ENCODE results near the gene KXD1.
"Not testable (repeated sequence)": the region's sequence is repeated elsewhere in the genome, so short reads cannot be mapped to it uniquely, and the experiment has no call there.

KXD1 gene

GRCh38 chr19:18557411-18558201, at the start of gene KXD1:
TSS of gene KXD1 (plus strand) at chr19:18557870. CDS start at chr19:18562057, 4,187 bp downstream.
- DNase-seq = peak; percentile 29 to 88

GRCh38 chr19:18508585-18508984, 49.1 kb upstream of the KXD1 start:
- no peak for DNase-seq

DNA sequence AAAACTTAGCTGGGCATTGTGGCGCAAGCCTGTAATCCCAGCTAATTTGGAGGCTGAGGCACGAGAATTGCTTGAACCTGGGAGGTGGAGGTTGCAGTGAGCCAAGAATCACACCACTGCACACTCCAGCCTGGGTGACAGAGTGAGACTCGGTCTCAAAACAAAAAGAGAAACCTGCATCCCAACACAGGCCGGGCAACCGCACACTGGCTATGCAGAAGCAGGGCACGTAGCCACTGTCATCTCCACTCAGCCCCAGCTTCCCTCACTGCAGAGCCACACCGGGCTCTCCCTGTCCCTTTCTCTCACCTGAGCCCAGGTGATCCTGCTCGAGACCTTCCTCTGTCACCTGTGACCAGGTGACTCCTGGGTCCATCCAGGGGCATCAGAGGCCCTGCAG, 47.5 kb upstream of the KXD1 start:
- no peak for DNase-seq

DNA sequence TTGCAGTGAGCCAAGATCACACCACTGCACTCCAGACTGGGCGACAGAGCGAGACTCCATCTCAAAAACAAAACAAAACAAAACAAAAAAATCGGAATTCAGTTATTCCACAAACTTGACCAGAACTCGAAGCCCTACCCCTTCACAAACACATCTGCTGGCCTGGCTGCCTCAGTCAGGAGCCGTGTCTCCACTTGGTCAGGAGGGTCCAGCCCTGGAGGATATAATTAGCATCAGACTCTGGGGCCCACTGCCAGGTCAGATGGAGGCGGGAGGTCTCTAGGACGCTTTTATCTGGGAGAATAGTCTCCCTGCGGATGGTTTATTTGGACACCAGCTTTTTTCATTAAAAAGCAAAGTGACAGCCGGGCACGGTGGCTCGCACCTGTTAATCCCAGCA, 43.8 kb upstream of the KXD1 start:
- DNase-seq = no peak

DNA sequence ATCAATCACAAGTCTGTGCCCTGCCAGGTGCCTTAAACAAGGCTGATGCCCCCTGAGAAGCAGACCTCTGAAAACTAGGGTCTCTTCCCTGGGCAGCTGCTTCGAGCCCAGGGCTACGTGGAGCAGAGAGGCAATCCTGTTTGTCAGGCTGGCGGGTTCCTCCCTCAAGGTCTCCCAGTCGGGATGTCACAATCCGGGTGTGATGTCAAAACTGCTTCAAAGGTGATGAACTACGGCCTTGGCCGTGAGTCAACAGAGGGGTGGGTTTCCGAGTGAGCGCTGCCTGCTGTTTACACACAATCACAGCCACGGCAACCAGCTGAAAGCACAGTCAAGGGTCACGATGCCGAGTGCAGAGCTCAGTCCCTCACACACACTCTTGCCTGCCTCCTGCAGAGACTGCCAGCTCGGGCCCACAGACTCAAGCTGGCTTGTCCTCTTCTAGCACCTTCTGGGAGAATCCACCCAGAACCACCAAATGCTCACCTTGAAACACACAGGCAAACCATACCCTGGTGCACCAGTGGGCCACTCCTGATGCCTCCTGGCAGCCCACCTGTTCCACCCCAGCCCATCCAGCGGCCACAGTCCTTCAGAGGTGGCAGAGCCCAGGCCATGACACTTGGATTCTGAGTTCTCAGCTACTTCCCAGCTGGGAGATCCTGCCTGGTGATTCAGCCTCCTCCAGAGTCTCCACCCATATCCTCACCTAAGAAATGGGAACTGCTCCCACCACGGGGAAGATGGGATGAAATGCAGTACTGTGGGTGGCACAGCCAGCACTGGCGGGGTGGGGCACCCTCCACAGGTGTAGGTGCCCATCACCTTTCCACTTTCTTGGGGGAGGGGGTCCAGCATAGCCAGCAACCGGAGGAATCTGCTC, 42.6 kb upstream of the KXD1 start:
- DNase-seq = no peak

GRCh38 chr19:18515959-18516358, 41.7 kb upstream of the KXD1 start:
- DNase-seq = no peak

DNA sequence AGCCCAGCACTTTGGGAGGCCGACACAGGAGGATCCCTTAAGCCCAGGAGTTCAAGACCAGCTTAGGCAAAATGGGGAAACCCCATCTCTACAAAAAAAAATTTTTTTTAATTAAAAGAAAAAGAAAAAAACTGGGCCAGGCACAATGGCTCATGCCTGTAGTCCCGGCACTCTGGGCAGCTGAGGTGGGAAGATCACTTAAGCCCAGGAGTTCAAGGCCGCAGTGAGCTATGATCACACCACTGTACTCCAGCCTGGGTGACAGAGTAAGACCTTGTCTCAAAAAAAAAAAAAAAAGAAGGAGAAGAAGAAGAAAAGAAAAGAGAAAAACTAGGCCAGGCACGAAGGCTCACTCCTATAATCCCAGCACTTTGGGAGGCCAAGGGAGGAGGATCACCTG, 40.1 kb upstream of the KXD1 start:
- no peak for DNase-seq

DNA sequence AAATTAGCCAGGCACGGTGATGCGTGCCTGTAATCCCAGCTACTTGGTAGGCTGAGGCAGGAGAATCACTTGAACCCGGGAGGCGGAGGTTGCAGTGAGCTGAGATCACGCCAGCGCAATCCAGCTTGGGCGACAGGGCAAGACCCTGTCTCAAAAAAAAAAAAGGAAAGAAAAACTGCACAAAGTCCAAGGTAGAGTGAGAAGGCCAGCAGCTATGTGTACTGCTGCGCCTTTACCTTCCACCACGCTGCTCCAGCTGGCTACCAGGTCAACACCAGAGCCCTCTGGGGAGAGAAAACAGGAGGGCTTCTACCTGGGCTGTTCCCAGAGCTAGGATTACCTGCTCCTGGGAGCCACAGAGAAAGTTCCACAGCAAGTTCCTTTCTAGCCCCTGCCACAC, 39.0 kb upstream of the KXD1 start:
- no peak for DNase-seq

GRCh38 chr19:18519962-18520847, 37.5 kb upstream of the KXD1 start:
- no peak for DNase-seq

- no peak for DNase-seq
Observed at GRCh38 chr19:18520848-18521691, 36.6 kb upstream of the KXD1 start.

- DNase-seq = no peak
Observed at GRCh38 chr19:18521692-18522123, 36.0 kb upstream of the KXD1 start, which contains the start of gene ELL. TSS of gene ELL (minus strand) at chr19:18522070. CDS start at chr19:18522055, 15 bp downstream.

GRCh38 chr19:18522124-18522861, 35.4 kb upstream of the KXD1 start:
- DNase-seq = peak; percentile 97 to 99

DNA sequence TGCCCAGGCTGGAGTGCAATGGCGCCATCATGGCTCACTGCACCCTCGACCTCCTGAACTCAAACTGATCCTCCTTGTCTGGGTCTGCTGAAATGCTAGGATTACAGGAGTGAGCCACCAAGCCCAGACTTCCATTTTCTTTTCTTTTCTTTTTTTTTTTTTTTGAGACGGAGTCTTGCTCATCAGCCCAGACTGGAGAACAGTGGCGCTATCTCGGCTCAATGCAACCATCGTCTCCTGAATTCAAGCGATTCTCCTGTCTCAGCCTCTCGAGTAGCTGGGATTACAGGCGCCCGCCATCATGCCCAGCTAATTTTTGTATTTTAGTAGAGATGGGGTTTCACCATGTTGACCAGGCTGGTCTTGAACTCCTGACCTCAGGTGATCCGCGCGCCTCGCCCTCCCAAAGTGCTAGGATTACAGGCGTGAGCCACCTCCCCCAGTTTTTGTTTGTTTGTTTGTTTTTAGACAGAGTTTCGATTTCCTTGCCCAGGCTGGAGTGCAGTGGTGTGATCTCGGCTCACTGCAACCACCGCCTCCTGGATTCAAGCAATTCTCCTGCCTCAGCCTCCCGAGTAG, 34.7 kb upstream of the KXD1 start:
- DNase-seq = not testable (repeated sequence)

- no peak for DNase-seq
Observed at GRCh38 chr19:18523841-18524240, 33.8 kb upstream of the KXD1 start.

DNA sequence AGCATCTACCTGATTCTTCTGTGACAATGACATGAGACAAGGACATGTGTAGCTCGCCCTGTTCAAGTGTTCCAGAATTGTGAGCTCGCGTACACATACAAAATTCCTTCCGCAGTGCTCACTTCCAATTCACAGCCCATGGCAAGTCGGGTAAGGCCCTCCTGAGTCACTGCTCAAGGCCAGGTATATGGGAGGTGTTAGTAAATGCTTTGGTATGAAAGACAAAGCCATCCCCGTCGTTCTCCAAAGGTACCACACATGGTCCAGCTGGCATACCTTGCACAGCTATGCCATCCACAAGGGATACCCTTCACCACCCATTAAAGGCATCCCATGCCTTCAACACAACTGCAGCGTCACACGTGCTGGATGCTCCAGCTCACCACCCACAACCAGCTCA, 31.4 kb upstream of the KXD1 start:
- DNase-seq = no peak

DNA sequence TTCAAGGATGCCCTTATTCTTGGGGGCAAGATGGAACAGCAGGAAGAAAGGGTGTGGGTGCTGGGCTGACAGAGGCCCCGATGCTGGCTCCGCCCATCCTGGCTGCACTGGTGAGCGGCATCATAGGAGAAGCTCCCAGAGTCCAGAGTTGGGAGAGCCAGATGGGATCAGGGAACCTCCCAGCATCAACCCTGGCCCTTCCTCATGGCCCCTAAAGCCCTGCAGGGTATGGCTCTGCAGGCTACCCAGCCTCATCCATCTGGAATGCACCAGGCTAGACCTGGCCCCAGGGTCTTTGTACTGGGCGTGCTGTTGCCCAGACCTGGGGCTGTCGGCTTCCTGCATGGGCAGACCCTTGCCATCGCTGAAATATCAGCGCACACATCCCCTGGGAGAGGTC, 27.9 kb upstream of the KXD1 start:
- no peak for DNase-seq

- DNase-seq = no peak
Observed at GRCh38 chr19:18531485-18531884, 26.2 kb upstream of the KXD1 start.

DNA sequence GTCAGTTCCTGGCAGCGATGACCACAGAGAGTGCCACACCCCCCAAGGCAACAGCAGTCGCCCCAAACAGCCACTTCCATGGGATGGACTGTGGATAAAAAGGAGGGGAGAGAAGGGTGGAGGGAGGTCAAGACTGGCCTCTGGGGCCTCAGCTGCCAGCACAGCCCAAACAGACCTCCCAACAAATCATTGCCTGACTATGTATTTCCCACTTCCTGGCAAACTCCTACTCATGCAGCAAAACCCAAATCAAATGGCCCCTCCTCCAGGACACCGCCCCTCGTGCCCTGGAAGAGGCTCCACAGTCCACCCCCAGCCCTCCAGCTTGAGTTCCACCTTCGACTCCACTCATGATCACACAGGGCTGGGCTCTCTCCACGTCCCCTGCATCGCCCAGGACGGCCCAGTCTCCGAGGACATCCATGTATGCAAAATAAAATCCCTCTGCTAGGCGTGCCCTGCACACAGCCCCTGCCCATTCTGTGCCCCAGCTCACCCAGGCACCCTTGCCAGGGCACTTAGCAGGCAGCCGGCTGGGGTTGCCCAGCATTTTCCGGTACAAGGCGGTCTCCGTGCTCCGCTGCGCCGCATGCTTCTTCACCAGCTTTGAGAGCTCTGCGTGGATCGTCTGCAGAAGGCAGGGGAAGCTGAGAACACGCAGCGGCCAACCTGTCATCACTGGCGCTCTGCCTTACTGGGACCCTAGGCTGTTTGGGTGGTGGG, 25.3 kb upstream of the KXD1 start:
- no peak for DNase-seq

- DNase-seq = no peak
Observed at GRCh38 chr19:18533058-18533457, 24.6 kb upstream of the KXD1 start.

- DNase-seq = no peak
Observed at GRCh38 chr19:18536475-18536874, 21.2 kb upstream of the KXD1 start.

Measured in NCI-H187 (cell line).